Natural killer cell treated with Interleukin-12 subunit alpha and Interleukin-12 subunit beta and Interleukin-15 and Interleukin-18, amount 100 ng/mL, for 72 hours (primary cell): ENCODE results near the gene MED12L. TPM values are rescaled to one million over a fixed set of nuclear protein-coding genes. Genes with fewer than 3 reads are reported as not detected.

Experiments
- ATAC-seq, 2 donors: fragments of 150-1000 bp; cut with Tn5 transposase in 1 of 2; sonication (Bioruptor Pico), chemical (Tn5 transposase) in 1 of 2; 2 replicates each; pipeline ENCODE4 v1.10.0; 2021
- DNase-seq: peaks from one replicate; pipeline ENCODE4 v3.0.0; 2022; ENCODE audit warnings: low spot score
- H3K27ac Mint-ChIP-seq, 2 donors: 1 replicate in 1 of 2; 2 replicates in 1 of 2; pipeline ENCODE4 v1.8.0; 2022; ENCODE audit warnings: mixed read lengths in 2 of 2, mild to moderate bottlenecking in 1 of 2, moderate library complexity in 1 of 2
- H3K27me3 Mint-ChIP-seq, 2 donors: 1 replicate in 1 of 2; 2 replicates in 1 of 2; pipeline ENCODE4 v1.8.0; 2022; ENCODE audit warnings: mixed read lengths in 2 of 2
- H3K36me3 Mint-ChIP-seq: one replicate; pipeline ENCODE4 v1.8.0; 2022; ENCODE audit warnings: mixed read lengths
- H3K4me1 Mint-ChIP-seq, 2 donors: 1 replicate in 1 of 2; 2 replicates in 1 of 2; pipeline ENCODE4 v1.8.0; 2022; ENCODE audit warnings: low read depth in 2 of 2, mixed read lengths in 2 of 2, mild to moderate bottlenecking in 1 of 2
- H3K4me3 Mint-ChIP-seq: one replicate; pipeline ENCODE4 v1.8.0; 2022; ENCODE audit warnings: mixed read lengths
- H3K9me3 Mint-ChIP-seq: 2 replicates; pipeline ENCODE4 v1.8.0; 2022; ENCODE audit warnings: mixed read lengths
- total RNA-seq, 2 donors: library from RNA; stranded (reverse); gene quantifications; one replicate each; pipeline ENCODE4 v1.2.3, GENCODE V29; 2022

The MED12L gene
- total RNA-seq, 2 donors from 2014 or later = 1.7 to 2.8 TPM

GRCh38 chr3:151283387-151283786 lies 197.9 kb downstream of the MED12L start:
- H3K27ac Mint-ChIP-seq = peak overlapping the region in 1 of 2 donors; percentile 5
- no peaks in the 10 kb centered on the region for H3K9me3 Mint-ChIP-seq
- no peak for DNase-seq
- H3K4me1 Mint-ChIP-seq = peaks cover 16 to 31% of the 10 kb centered on the region in 2 donors
- ATAC-seq = no peak
- no peak overlapping the region for H3K4me3 Mint-ChIP-seq
- no peaks in the 10 kb centered on the region for H3K27me3 Mint-ChIP-seq
- H3K36me3 Mint-ChIP-seq = no peaks in the 10 kb centered on the region

GRCh38 chr3:151283907-151284461 lies 198.5 kb downstream of the MED12L start:
- DNase-seq (no peak), ATAC-seq (peak; percentile 45 to 50)
- Mint-ChIP-seq H3K4me1 (peaks cover 10 to 25% of the 10 kb centered on the region in 2 donors), H3K4me3 (no peak overlapping the region), H3K9me3 (no peaks in the 10 kb centered on the region), H3K27me3 (no peaks in the 10 kb centered on the region), H3K27ac (no peak overlapping the region), H3K36me3 (no peaks in the 10 kb centered on the region)

- no peak for DNase-seq
- H3K27me3 Mint-ChIP-seq = no peaks in the 10 kb centered on the region
- peaks cover 5 to 23% of the 10 kb centered on the region in 2 donors for H3K4me1 Mint-ChIP-seq
- no peaks in the 10 kb centered on the region for H3K9me3 Mint-ChIP-seq
- no peaks in the 10 kb centered on the region for H3K36me3 Mint-ChIP-seq
- ATAC-seq = no peak
- H3K4me3 Mint-ChIP-seq = no peak overlapping the region
- no peak overlapping the region for H3K27ac Mint-ChIP-seq
Measured at GRCh38 chr3:151285940-151286339, 200.5 kb downstream of the MED12L start.

- DNase-seq (no peak), ATAC-seq (no peak)
- no peak overlapping the region for H3K27ac Mint-ChIP-seq
- H3K4me3 Mint-ChIP-seq = no peak overlapping the region
- no peaks in the 10 kb centered on the region for H3K27me3 Mint-ChIP-seq
- no peaks in the 10 kb centered on the region for H3K9me3 Mint-ChIP-seq
- no peaks in the 10 kb centered on the region for H3K36me3 Mint-ChIP-seq
- no peaks in the 10 kb centered on the region for H3K4me1 Mint-ChIP-seq
Measured at GRCh38 chr3:151289445-151289844, 204.0 kb downstream of the MED12L start.

- no peak overlapping the region for H3K27ac Mint-ChIP-seq
- H3K27me3 Mint-ChIP-seq = no peaks in the 10 kb centered on the region
- no peak overlapping the region for H3K4me3 Mint-ChIP-seq
- H3K36me3 Mint-ChIP-seq = no peaks in the 10 kb centered on the region
- no peaks in the 10 kb centered on the region for H3K4me1 Mint-ChIP-seq
- DNase-seq (no peak), ATAC-seq (no peak)
- H3K9me3 Mint-ChIP-seq = no peaks in the 10 kb centered on the region
Measured at GRCh38 chr3:151290673-151291072, 205.2 kb downstream of the MED12L start.

- Mint-ChIP-seq H3K36me3 (no peaks in the 10 kb centered on the region), H3K4me1 (no peaks in the 10 kb centered on the region), H3K4me3 (no peak overlapping the region), H3K9me3 (no peaks in the 10 kb centered on the region), H3K27ac (no peak overlapping the region), H3K27me3 (peaks cover 0 to 9% of the 10 kb centered on the region in 2 donors)
- no peak for ATAC-seq
- no peak for DNase-seq
Measured at GRCh38 chr3:151293127-151293526, 207.7 kb downstream of the MED12L start.

- H3K4me3 Mint-ChIP-seq = no peak overlapping the region
- H3K27me3 Mint-ChIP-seq = peaks cover 0 to 9% of the 10 kb centered on the region in 2 donors
- ATAC-seq (no peak), DNase-seq (no peak)
- no peaks in the 10 kb centered on the region for H3K9me3 Mint-ChIP-seq
- peaks cover 0 to 3% of the 10 kb centered on the region in 2 donors for H3K4me1 Mint-ChIP-seq
- H3K27ac Mint-ChIP-seq = no peak overlapping the region
- no peaks in the 10 kb centered on the region for H3K36me3 Mint-ChIP-seq
Measured at GRCh38 chr3:151296226-151296625, 210.8 kb downstream of the MED12L start.

- no peak for DNase-seq
- H3K9me3 Mint-ChIP-seq = no peaks in the 10 kb centered on the region
- no peak overlapping the region for H3K27ac Mint-ChIP-seq
- H3K4me3 Mint-ChIP-seq = no peak overlapping the region
- ATAC-seq = no peak
- H3K4me1 Mint-ChIP-seq = peaks cover 0 to 3% of the 10 kb centered on the region in 2 donors
- peaks cover 0 to 9% of the 10 kb centered on the region in 2 donors for H3K27me3 Mint-ChIP-seq
- H3K36me3 Mint-ChIP-seq = no peaks in the 10 kb centered on the region
Measured at GRCh38 chr3:151297429-151297828, 212.0 kb downstream of the MED12L start.

GRCh38 chr3:151299006-151299405 lies 213.5 kb downstream of the MED12L start:
- Mint-ChIP-seq H3K4me1 (peaks cover 4 to 9% of the 10 kb centered on the region in 2 donors), H3K36me3 (no peaks in the 10 kb centered on the region), H3K27ac (no peak overlapping the region), H3K27me3 (peaks cover 0 to 9% of the 10 kb centered on the region in 2 donors), H3K9me3 (no peaks in the 10 kb centered on the region), H3K4me3 (no peak overlapping the region)
- ATAC-seq (no peak), DNase-seq (no peak)

- ATAC-seq (no peak), DNase-seq (no peak)
- Mint-ChIP-seq H3K4me1 (peaks cover 13 to 16% of the 10 kb centered on the region in 2 donors), H3K27ac (no peak overlapping the region), H3K36me3 (no peaks in the 10 kb centered on the region), H3K27me3 (peaks cover 0 to 9% of the 10 kb centered on the region in 2 donors), H3K4me3 (no peak overlapping the region), H3K9me3 (no peaks in the 10 kb centered on the region)
Measured at GRCh38 chr3:151300539-151300938, 215.1 kb downstream of the MED12L start.

- DNase-seq = no peak
- Mint-ChIP-seq H3K9me3 (no peaks in the 10 kb centered on the region), H3K27ac (no peak overlapping the region), H3K4me3 (no peak overlapping the region), H3K4me1 (peaks cover 26 to 29% of the 10 kb centered on the region in 2 donors), H3K36me3 (no peaks in the 10 kb centered on the region), H3K27me3 (peaks cover 0 to 5% of the 10 kb centered on the region in 2 donors)
- peak in 1 of 2 donors; percentile 61 for ATAC-seq
Measured at GRCh38 chr3:151301787-151302186, 216.3 kb downstream of the MED12L start.

- Mint-ChIP-seq H3K4me1 (peaks cover 31 to 33% of the 10 kb centered on the region in 2 donors), H3K4me3 (no peak overlapping the region), H3K27ac (peak overlapping the region in 1 of 2 donors; percentile 9), H3K27me3 (no peaks in the 10 kb centered on the region), H3K9me3 (no peaks in the 10 kb centered on the region), H3K36me3 (no peaks in the 10 kb centered on the region)
- ATAC-seq = no peak
- DNase-seq = no peak
Measured at GRCh38 chr3:151303751-151304150, 218.3 kb downstream of the MED12L start.

- DNase-seq (no peak), ATAC-seq (peak; percentile 61 to 68)
- peak overlapping the region in 1 of 2 donors; percentile 33 for H3K27ac Mint-ChIP-seq
- no peaks in the 10 kb centered on the region for H3K9me3 Mint-ChIP-seq
- no peaks in the 10 kb centered on the region for H3K36me3 Mint-ChIP-seq
- H3K4me1 Mint-ChIP-seq = peaks cover 31 to 37% of the 10 kb centered on the region in 2 donors
- peak overlapping the region; percentile 56 for H3K4me3 Mint-ChIP-seq
- peaks cover 0 to 5% of the 10 kb centered on the region in 2 donors for H3K27me3 Mint-ChIP-seq
Measured at GRCh38 chr3:151305060-151305774, 219.8 kb downstream of the MED12L start.

- peaks cover 31 to 34% of the 10 kb centered on the region in 2 donors for H3K4me1 Mint-ChIP-seq
- no peaks in the 10 kb centered on the region for H3K9me3 Mint-ChIP-seq
- no peaks in the 10 kb centered on the region for H3K36me3 Mint-ChIP-seq
- peak overlapping the region in 1 of 2 donors; percentile 33 for H3K27ac Mint-ChIP-seq
- DNase-seq (no peak), ATAC-seq (no peak)
- peak overlapping the region; percentile 56 for H3K4me3 Mint-ChIP-seq
- H3K27me3 Mint-ChIP-seq = peaks cover 0 to 5% of the 10 kb centered on the region in 2 donors
Measured at GRCh38 chr3:151305775-151306151, 220.3 kb downstream of the MED12L start.
